Natural killer cell (primary cell): Measurements from ENCODE around the gene C1orf198. TPM values are rescaled to one million over a fixed set of nuclear protein-coding genes. Genes with fewer than 3 reads are reported as not detected.

Source experiments
- ATAC-seq, 3 donors: fragments of 150-1000 bp in 2 of 3; fragments of 200-7000 bp in 1 of 3; cut with Tn5 transposase; 1 replicate in 1 of 3; 2 replicates in 2 of 3; pipeline ENCODE4 v1.10.0; 2021; ENCODE audit warnings: mild to moderate bottlenecking in 2 of 3, moderate library complexity in 2 of 3
- DNase-seq, 2 donors: peaks; one replicate each; pipeline versions ENCODE4 v3.0.0 to v3.0.0-alpha.2; 2013 to 2021; ENCODE audit warnings: mixed read lengths in 1 of 2
- H3K27ac ChIP-seq: one replicate; pipeline ENCODE4 v1.5.1; 2013; ENCODE audit warnings: mild to moderate bottlenecking, low read length
- H3K27me3 ChIP-seq: one replicate; pipeline ENCODE4 v1.6.1; 2013; ENCODE audit warnings: low read length; ENCODE audit not compliant: control insufficient read depth, insufficient read depth
- H3K36me3 ChIP-seq: one replicate; pipeline ENCODE4 v1.6.1; 2013; ENCODE audit warnings: low read length; ENCODE audit not compliant: control insufficient read depth, insufficient read depth
- H3K4me1 ChIP-seq: one replicate; pipeline ENCODE4 v1.6.1; 2013; ENCODE audit warnings: low read length; ENCODE audit not compliant: control insufficient read depth, insufficient read depth
- H3K4me3 ChIP-seq: one replicate; pipeline ENCODE4 v1.5.1; 2013; ENCODE audit warnings: low read length
- H3K9me3 ChIP-seq: one replicate; pipeline ENCODE4 v1.6.1; 2013; ENCODE audit warnings: low read length; ENCODE audit not compliant: control insufficient read depth, insufficient read depth
- H3K27ac Mint-ChIP-seq, 2 donors: one replicate each; pipeline ENCODE4 v1.8.0; 2022; ENCODE audit warnings: mild to moderate bottlenecking in 2 of 2, mixed read lengths in 2 of 2, moderate library complexity in 1 of 2
- H3K27me3 Mint-ChIP-seq, 2 donors: one replicate each; pipeline ENCODE4 v1.8.0; 2022; ENCODE audit warnings: low read depth in 2 of 2, mixed read lengths in 2 of 2
- H3K36me3 Mint-ChIP-seq: one replicate; pipeline ENCODE4 v1.8.0; 2022; ENCODE audit warnings: mixed read lengths
- H3K4me1 Mint-ChIP-seq, 2 donors: one replicate each; pipeline ENCODE4 v1.8.0; 2022; ENCODE audit warnings: mixed read lengths in 2 of 2
- H3K4me3 Mint-ChIP-seq: one replicate; pipeline ENCODE4 v1.8.0; 2022; ENCODE audit warnings: mild to moderate bottlenecking, moderate library complexity, mixed read lengths
- H3K9me3 Mint-ChIP-seq, 2 donors: one replicate each; pipeline ENCODE4 v1.8.0; 2022; ENCODE audit warnings: mixed read lengths in 2 of 2
- CTCF ChIP-seq: fragments of 200-600 bp; IDR thresholded peaks from one replicate; pipeline ENCODE4 v1.8.0; 2022; ENCODE audit warnings: antibody characterized with exemption
- WGBS: methylation state at CpG from one replicate; pipeline ENCODE4 v1.1.7; 2013; ENCODE audit warnings: missing lambda C conversion rate; ENCODE audit not compliant: insufficient coverage; 5-methylcytosine and 5-hydroxymethylcytosine counted together
- intact Hi-C: fragments of 100-400 bp; cut with micrococcal nuclease; formaldehyde crosslinking; loops from one replicate; pipeline ENCODE4 v1.14.2; 2022
- total RNA-seq, 4 donors: library from RNA; stranded (reverse); fragments of 120-200 nt in 1 of 4; gene quantifications; one replicate each; pipeline versions ENCODE4 v1.2.3 to v1.2.4, GENCODE V29; 2013 to 2022

C1orf198 gene
- total RNA-seq, 3 donors from 2014 or later (not counting 1 experiment from before 2014, with no cell fraction given), result 2.4 to 3.2 (median 3.1) TPM

- Mint-ChIP-seq H3K27ac (no peak overlapping the region), H3K4me3 (no peak overlapping the region)
- ATAC-seq, result no peak
Observed at GRCh38 chr1:230787471-230787870, 80.8 kb downstream of the C1orf198 start.

More at GRCh38 chr1:230787471-230787870, 80.8 kb downstream of the C1orf198 start:
- intact Hi-C loops, result no loop called here
- H3K4me3 ChIP-seq, result no peak overlapping the region
- no peak for TF ChIP-seq CTCF
- peaks cover 8 to 12% of the 10 kb centered on the region in 2 donors for H3K27me3 Mint-ChIP-seq
- H3K4me1 Mint-ChIP-seq, result no peaks in the 10 kb centered on the region
- H3K27ac ChIP-seq, result no peak overlapping the region
- no peaks in the 10 kb centered on the region for H3K9me3 Mint-ChIP-seq
- H3K36me3 ChIP-seq, result no peaks in the 10 kb centered on the region
- DNase-seq, result no peak
- WGBS, result 78% methylated on average over 7 of the region's 7 CpGs
- H3K27me3 ChIP-seq, result no peaks in the 10 kb centered on the region
- no peaks in the 10 kb centered on the region for H3K9me3 ChIP-seq
- no peaks in the 10 kb centered on the region for H3K36me3 Mint-ChIP-seq
- H3K4me1 ChIP-seq, result peaks cover 3% of the 10 kb centered on the region

Other genes with a start within 250 kb of the C1orf198 start
- 10 to 100 TPM; 15.8 to 24.1 (median 17.5) TPM for gene COG2, start 226.0 kb downstream of the C1orf198 start, total RNA-seq
- gene AGT, start 154.4 kb downstream of the C1orf198 start, total RNA-seq, result not detected
- gene CAPN9, start 121.1 kb downstream of the C1orf198 start, total RNA-seq, result not detected
- 10 to 100 TPM; 72.4 to 90.1 (median 80.4) TPM for gene TTC13, start 110.3 kb upstream of the C1orf198 start, total RNA-seq
- gene ARV1, start 110.6 kb upstream of the C1orf198 start, total RNA-seq, result 1 to 10 TPM; 7.2 to 7.6 (median 7.3) TPM
- gene FAM89A, start 171.7 kb upstream of the C1orf198 start, total RNA-seq, result 1 to 10 TPM; 1.4 to 2.5 (median 2.0) TPM